Suprapubic skin (tissue), 4 donors: Measurements from ENCODE around the gene GASK1A.

Source experiments
- CTCF ChIP-seq, 2 donors: fragments of 200-600 bp in 1 of 2; fragments of 450-650 bp in 1 of 2; sonication (generic) in 1 of 2; IDR thresholded peaks; one replicate each; pipeline ENCODE4 v1.5.1; 2016 to 2019; ENCODE audit warnings: antibody characterized with exemption in 2 of 2, mild to moderate bottlenecking in 1 of 2, moderate library complexity in 1 of 2
- POLR2A ChIP-seq, 2 donors: fragments of 450-650 bp; IDR thresholded peaks; one replicate each; pipeline ENCODE4 v1.6.1; 2017; ENCODE audit warnings: antibody characterized with exemption in 2 of 2, mild to moderate bottlenecking in 2 of 2, moderate library complexity in 2 of 2
- POLR2AphosphoS5 ChIP-seq, 3 donors: sonication (generic); formaldehyde crosslinking; IDR thresholded peaks; one replicate each; pipeline ENCODE4 v1.6.1; 2017; ENCODE audit warnings: antibody characterized with exemption in 3 of 3

GRCh38 chr3:42936157-42936981 is 42.7 kb upstream of the GASK1A start:
- TF ChIP-seq POLR2A (IDR thresholded peaks at IDR 0.05) (no peak), CTCF (IDR thresholded peaks at IDR 0.05) (no peak), POLR2AphosphoS5 (IDR thresholded peaks at IDR 0.05) (no peak)
